HCT116 (cell line): ENCODE results near the gene HS6ST3.

Experiments
- CBX3 ChIP-seq: IDR thresholded peaks from 2 replicates; pipeline ENCODE4 v1.6.1; 2012; ENCODE audit warnings: low read depth
- EZH2 ChIP-seq: fragments of 200-600 bp; sonication (generic); IDR thresholded peaks from 2 replicates; pipeline ENCODE4 v1.6.1; 2017; ENCODE audit warnings: antibody characterized with exemption, mixed run types
- EZH2phosphoT487 ChIP-seq: fragments of 200-600 bp; IDR thresholded peaks from 2 replicates; pipeline ENCODE4 v1.6.1; 2018; ENCODE audit warnings: antibody characterized with exemption, borderline replicate concordance
- FOSL1 ChIP-seq: IDR thresholded peaks from 2 replicates; pipeline ENCODE4 v1.6.1; 2012; ENCODE audit warnings: low read depth
- POLR2A ChIP-seq: IDR thresholded peaks from 2 replicates; pipeline ENCODE4 v1.7.0; 2011; ENCODE audit warnings: borderline replicate concordance; ENCODE audit not compliant: insufficient read depth, insufficient read length; ENCODE audit errors: extremely low read depth
- POLR2AphosphoS5 ChIP-seq: IDR thresholded peaks from 2 replicates; pipeline ENCODE4 v1.6.1; 2011; ENCODE audit warnings: mild to moderate bottlenecking, low read depth, low read length, moderate library complexity
- SIN3A ChIP-seq: IDR thresholded peaks from 2 replicates; pipeline ENCODE4 v1.6.1; 2012; ENCODE audit warnings: low read depth
- TCF7L2 ChIP-seq: IDR thresholded peaks from 2 replicates; pipeline ENCODE4 v1.7.0; 2011; ENCODE audit warnings: borderline replicate concordance, inconsistent platforms; ENCODE audit not compliant: insufficient read depth, insufficient read length; ENCODE audit errors: extremely low read depth
- ZFX ChIP-seq: fragments of 450-650 bp; IDR thresholded peaks from 2 replicates; pipeline ENCODE4 v1.6.1; 2017
- ZNF274 ChIP-seq: fragments of 200-500 bp; sonication (Bioruptor generic); IDR thresholded peaks from 2 replicates; pipeline ENCODE4 v1.6.1; 2014; ENCODE audit warnings: mild to moderate bottlenecking, low read depth, low read length, inconsistent platforms
- TF ChIP-seq, protein P1 (sequence below), 3 experiments: fragments of 200-600 bp in 1 of 3; sonication (generic) in 1 of 3; IDR thresholded peaks in 2 of 3; conservative IDR thresholded peaks in 1 of 3; 2 replicates each; pipeline ENCODE4 v1.5.1; 2012 to 2017; ENCODE audit warnings: low read depth in 2 of 3, low read length in 2 of 3, antibody characterized with exemption in 1 of 3, borderline replicate concordance in 1 of 3, control low read depth in 1 of 3, mild to moderate bottlenecking in 1 of 3, mixed read lengths in 1 of 3, mixed run types in 1 of 3, moderate library complexity in 1 of 3; ENCODE audit not compliant: insufficient read depth in 1 of 3
- TF ChIP-seq, protein P2 (sequence below): IDR thresholded peaks from 2 replicates; pipeline ENCODE4 v1.6.1; 2012; ENCODE audit warnings: low read depth

DNA sequence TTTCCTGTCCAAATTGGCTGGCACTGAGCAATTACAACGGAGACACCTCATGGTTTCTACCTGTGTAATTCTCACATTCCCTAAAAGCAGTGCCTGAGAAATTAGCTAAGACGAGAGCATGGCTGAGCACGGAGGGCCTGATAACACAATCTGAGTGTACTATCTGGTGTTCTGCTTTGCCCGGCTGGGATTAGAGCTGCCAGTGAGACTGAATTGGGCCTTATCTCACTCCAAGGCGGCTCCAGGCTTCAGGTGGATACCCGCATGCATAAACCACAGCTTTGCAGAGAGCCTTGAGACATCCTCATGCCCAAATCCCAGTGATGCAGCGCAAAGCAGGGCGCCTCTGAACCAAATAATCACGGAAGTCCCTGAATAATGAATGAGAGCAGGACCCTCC, 732.1 kb downstream of the HS6ST3 start:
- TF ChIP-seq ZFX (no peak), EZH2phosphoT487 (no peak), EZH2 (no peak), SIN3A (no peak), CBX3 (no peak), ZNF274 (no peak), FOSL1 (no peak), TCF7L2 (no peak), POLR2A (no peak), POLR2AphosphoS5 (no peak)
- TF ChIP-seq, protein P1, sequence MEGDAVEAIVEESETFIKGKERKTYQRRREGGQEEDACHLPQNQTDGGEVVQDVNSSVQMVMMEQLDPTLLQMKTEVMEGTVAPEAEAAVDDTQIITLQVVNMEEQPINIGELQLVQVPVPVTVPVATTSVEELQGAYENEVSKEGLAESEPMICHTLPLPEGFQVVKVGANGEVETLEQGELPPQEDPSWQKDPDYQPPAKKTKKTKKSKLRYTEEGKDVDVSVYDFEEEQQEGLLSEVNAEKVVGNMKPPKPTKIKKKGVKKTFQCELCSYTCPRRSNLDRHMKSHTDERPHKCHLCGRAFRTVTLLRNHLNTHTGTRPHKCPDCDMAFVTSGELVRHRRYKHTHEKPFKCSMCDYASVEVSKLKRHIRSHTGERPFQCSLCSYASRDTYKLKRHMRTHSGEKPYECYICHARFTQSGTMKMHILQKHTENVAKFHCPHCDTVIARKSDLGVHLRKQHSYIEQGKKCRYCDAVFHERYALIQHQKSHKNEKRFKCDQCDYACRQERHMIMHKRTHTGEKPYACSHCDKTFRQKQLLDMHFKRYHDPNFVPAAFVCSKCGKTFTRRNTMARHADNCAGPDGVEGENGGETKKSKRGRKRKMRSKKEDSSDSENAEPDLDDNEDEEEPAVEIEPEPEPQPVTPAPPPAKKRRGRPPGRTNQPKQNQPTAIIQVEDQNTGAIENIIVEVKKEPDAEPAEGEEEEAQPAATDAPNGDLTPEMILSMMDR (IDR thresholded peaks at IDR 0.05 in 2 of 3, conservative IDR thresholded peaks at IDR 0.05 in 1 of 3; ENCODE audit: borderline replicate concordance in 1 of 3, insufficient read depth in 1 of 3, low read depth in 2 of 3, low read length in 2 of 3), result no peak
- TF ChIP-seq, protein P2, sequence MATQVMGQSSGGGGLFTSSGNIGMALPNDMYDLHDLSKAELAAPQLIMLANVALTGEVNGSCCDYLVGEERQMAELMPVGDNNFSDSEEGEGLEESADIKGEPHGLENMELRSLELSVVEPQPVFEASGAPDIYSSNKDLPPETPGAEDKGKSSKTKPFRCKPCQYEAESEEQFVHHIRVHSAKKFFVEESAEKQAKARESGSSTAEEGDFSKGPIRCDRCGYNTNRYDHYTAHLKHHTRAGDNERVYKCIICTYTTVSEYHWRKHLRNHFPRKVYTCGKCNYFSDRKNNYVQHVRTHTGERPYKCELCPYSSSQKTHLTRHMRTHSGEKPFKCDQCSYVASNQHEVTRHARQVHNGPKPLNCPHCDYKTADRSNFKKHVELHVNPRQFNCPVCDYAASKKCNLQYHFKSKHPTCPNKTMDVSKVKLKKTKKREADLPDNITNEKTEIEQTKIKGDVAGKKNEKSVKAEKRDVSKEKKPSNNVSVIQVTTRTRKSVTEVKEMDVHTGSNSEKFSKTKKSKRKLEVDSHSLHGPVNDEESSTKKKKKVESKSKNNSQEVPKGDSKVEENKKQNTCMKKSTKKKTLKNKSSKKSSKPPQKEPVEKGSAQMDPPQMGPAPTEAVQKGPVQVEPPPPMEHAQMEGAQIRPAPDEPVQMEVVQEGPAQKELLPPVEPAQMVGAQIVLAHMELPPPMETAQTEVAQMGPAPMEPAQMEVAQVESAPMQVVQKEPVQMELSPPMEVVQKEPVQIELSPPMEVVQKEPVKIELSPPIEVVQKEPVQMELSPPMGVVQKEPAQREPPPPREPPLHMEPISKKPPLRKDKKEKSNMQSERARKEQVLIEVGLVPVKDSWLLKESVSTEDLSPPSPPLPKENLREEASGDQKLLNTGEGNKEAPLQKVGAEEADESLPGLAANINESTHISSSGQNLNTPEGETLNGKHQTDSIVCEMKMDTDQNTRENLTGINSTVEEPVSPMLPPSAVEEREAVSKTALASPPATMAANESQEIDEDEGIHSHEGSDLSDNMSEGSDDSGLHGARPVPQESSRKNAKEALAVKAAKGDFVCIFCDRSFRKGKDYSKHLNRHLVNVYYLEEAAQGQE, result no peak
